H9 (cell line): Measurements from ENCODE around the gene FCAR. TPM values are rescaled to one million over a fixed set of nuclear protein-coding genes. Genes with fewer than 3 reads are reported as not detected.

Experiments used
- DNase-seq: peaks from one replicate; pipeline ENCODE4 v3.0.0-alpha.2; 2017
- H2AFZ ChIP-seq: one replicate; pipeline ENCODE4 v1.6.1; 2013; ENCODE audit warnings: mild to moderate bottlenecking, low read length, control low read depth, moderate library complexity
- H2AK5ac ChIP-seq: 2 replicates; pipeline ENCODE4 v1.6.1; 2013; ENCODE audit warnings: low read length, control low read depth, mixed read lengths; ENCODE audit not compliant: insufficient read length
- H2BK120ac ChIP-seq: one replicate; pipeline ENCODE4 v1.6.1; 2013; ENCODE audit warnings: low read depth, mild to moderate bottlenecking, low read length, control low read depth, inconsistent platforms; ENCODE audit not compliant: poor library complexity, severe bottlenecking
- H2BK12ac ChIP-seq: 2 replicates; pipeline ENCODE4 v1.6.1; 2013; ENCODE audit warnings: low read length, control low read depth, mixed read lengths, low read depth; ENCODE audit not compliant: insufficient read length
- H2BK15ac ChIP-seq: 2 replicates; pipeline ENCODE4 v1.6.1; 2013; ENCODE audit warnings: low read depth, low read length, control low read depth
- H2BK20ac ChIP-seq: one replicate; pipeline ENCODE4 v1.6.1; 2013; ENCODE audit warnings: low read depth, mild to moderate bottlenecking, low read length, control low read depth, inconsistent platforms; ENCODE audit not compliant: poor library complexity, severe bottlenecking
- H2BK5ac ChIP-seq: 2 replicates; pipeline ENCODE4 v1.6.1; 2013; ENCODE audit warnings: low read length, control low read depth, mixed read lengths; ENCODE audit not compliant: insufficient read length
- H3K14ac ChIP-seq: 2 replicates; pipeline ENCODE4 v1.6.1; 2013; ENCODE audit warnings: low read length, control low read depth; ENCODE audit not compliant: insufficient read depth
- H3K18ac ChIP-seq: 2 replicates; pipeline ENCODE4 v1.6.1; 2013; ENCODE audit warnings: low read depth, mild to moderate bottlenecking, mixed read lengths, low read length, control low read depth; ENCODE audit not compliant: insufficient read length
- H3K23ac ChIP-seq: 2 replicates; pipeline ENCODE4 v1.6.1; 2013; ENCODE audit warnings: low read length, control low read depth, mixed read lengths, low read depth; ENCODE audit not compliant: insufficient read length
- H3K23me2 ChIP-seq: 2 replicates; pipeline ENCODE4 v1.6.1; 2013; ENCODE audit warnings: low read depth, mild to moderate bottlenecking, mixed read lengths, low read length, control low read depth; ENCODE audit not compliant: insufficient read length, poor library complexity, severe bottlenecking
- H3K27ac ChIP-seq: 2 replicates; pipeline ENCODE4 v1.5.1; 2013; ENCODE audit warnings: low read length, control low read depth, mixed read lengths, low read depth; ENCODE audit not compliant: insufficient read length
- H3K27me3 ChIP-seq: 2 replicates; pipeline ENCODE4 v1.6.1; 2013; ENCODE audit warnings: low read length, control low read depth, inconsistent platforms; ENCODE audit not compliant: insufficient read depth
- H3K4ac ChIP-seq: 2 replicates; pipeline ENCODE4 v1.6.1; 2013; ENCODE audit warnings: low read depth, mild to moderate bottlenecking, control low read depth, inconsistent platforms, low read length, moderate library complexity
- H3K4me1 ChIP-seq: 2 replicates; pipeline ENCODE4 v1.6.1; 2013; ENCODE audit warnings: low read length, control low read depth, inconsistent platforms; ENCODE audit not compliant: insufficient read depth
- H3K4me2 ChIP-seq: 2 replicates; pipeline ENCODE4 v1.6.1; 2013; ENCODE audit warnings: low read length, control low read depth, mixed read lengths; ENCODE audit not compliant: insufficient read length, insufficient read depth
- H3K56ac ChIP-seq: 2 replicates; pipeline ENCODE4 v1.6.1; 2013; ENCODE audit warnings: low read depth, mild to moderate bottlenecking, mixed read lengths, low read length, control low read depth; ENCODE audit not compliant: insufficient read length
- H3K79me1 ChIP-seq: 2 replicates; pipeline ENCODE4 v1.6.1; 2013; ENCODE audit warnings: low read depth, mild to moderate bottlenecking, moderate library complexity, low read length, control low read depth, inconsistent platforms; ENCODE audit not compliant: insufficient read depth, poor library complexity, severe bottlenecking
- H3K79me2 ChIP-seq: 2 replicates; pipeline ENCODE4 v1.6.1; 2013; ENCODE audit warnings: low read length, control low read depth, inconsistent platforms; ENCODE audit not compliant: insufficient read depth
- H3K9ac ChIP-seq: 2 replicates; pipeline ENCODE4 v1.6.1; 2013; ENCODE audit warnings: low read length, control low read depth, mixed read lengths; ENCODE audit not compliant: insufficient read length; ENCODE audit errors: extremely low read depth
- H3K9me3 ChIP-seq: one replicate; pipeline ENCODE4 v1.6.1; 2013; ENCODE audit warnings: low read depth, low read length, inconsistent platforms; ENCODE audit not compliant: control insufficient read depth
- H3T11ph ChIP-seq: one replicate; pipeline ENCODE4 v1.6.1; 2013; ENCODE audit warnings: mild to moderate bottlenecking, low read length, control low read depth, inconsistent platforms
- H4K20me1 ChIP-seq: one replicate; pipeline ENCODE4 v1.6.1; 2013; ENCODE audit not compliant: control insufficient read depth, insufficient read length, insufficient read depth
- H4K5ac ChIP-seq: 2 replicates; pipeline ENCODE4 v1.6.1; 2013; ENCODE audit warnings: low read depth, mild to moderate bottlenecking, mixed read lengths, low read length, control low read depth; ENCODE audit not compliant: insufficient read length
- H4K8ac ChIP-seq: replicated peaks from 2 replicates; pipeline ENCODE4 v1.6.1; 2013; ENCODE audit warnings: low read length, control low read depth, mixed read lengths, low read depth; ENCODE audit not compliant: insufficient read length
- H4K91ac ChIP-seq: 2 replicates; pipeline ENCODE4 v1.6.1; 2013; ENCODE audit warnings: low read depth, mild to moderate bottlenecking, moderate library complexity, mixed read lengths, low read length, control low read depth; ENCODE audit not compliant: insufficient read length
- H3K27ac Mint-ChIP-seq, 3 experiments: 2 replicates in 2 of 3; 3 replicates in 1 of 3; pipeline ENCODE4 v1.8.0; 2020 to 2021; ENCODE audit warnings: mixed read lengths in 3 of 3, mild to moderate bottlenecking in 1 of 3, moderate library complexity in 1 of 3
- H3K27me3 Mint-ChIP-seq: 2 replicates; pipeline ENCODE4 v1.8.0; 2021; ENCODE audit warnings: low read depth, mild to moderate bottlenecking, moderate library complexity, mixed read lengths
- H3K36me3 Mint-ChIP-seq, 3 experiments: 2 replicates in 2 of 3; 3 replicates in 1 of 3; pipeline ENCODE4 v1.8.0; 2020 to 2021; ENCODE audit warnings: low read depth in 3 of 3, mixed read lengths in 3 of 3; ENCODE audit not compliant: insufficient read depth in 1 of 3
- H3K4me1 Mint-ChIP-seq, 2 experiments: 2 replicates each; pipeline ENCODE4 v1.8.0; 2020; ENCODE audit warnings: mixed read lengths in 2 of 2
- H3K4me3 Mint-ChIP-seq, 2 experiments: 2 replicates in 1 of 2; 3 replicates in 1 of 2; pipeline ENCODE4 v1.8.0; 2020 to 2021; ENCODE audit warnings: mild to moderate bottlenecking in 2 of 2, mixed read lengths in 2 of 2, moderate library complexity in 1 of 2
- H3K9me3 Mint-ChIP-seq, 2 experiments: 2 replicates in 1 of 2; 3 replicates in 1 of 2; pipeline ENCODE4 v1.8.0; 2020; ENCODE audit warnings: mild to moderate bottlenecking in 2 of 2, mixed read lengths in 2 of 2, moderate library complexity in 1 of 2
- CTCF ChIP-seq: fragments of 200-600 bp; sonication (generic); conservative IDR thresholded peaks from 3 replicates; pipeline ENCODE4 v1.8.0; 2021; ENCODE audit warnings: antibody characterized with exemption, mild to moderate bottlenecking
- WGBS: extraction: QIAGEN DNeasy Blood & Tissue Kit; methylation state at CpG from one replicate; pipeline ENCODE4 v1.1.7; 2013; ENCODE audit warnings: missing lambda C conversion rate, low lambda C conversion rate, mixed read lengths; ENCODE audit not compliant: insufficient read length; ENCODE audit errors: extremely low coverage; 5-methylcytosine and 5-hydroxymethylcytosine counted together
- total RNA-seq: library from RNA; stranded (reverse); gene quantifications from 2 replicates; pipeline ENCODE4 v1.2.1, GENCODE V29; 2021

FCAR gene
- total RNA-seq, 1 experiment from 2014 or later = not detected

DNA sequence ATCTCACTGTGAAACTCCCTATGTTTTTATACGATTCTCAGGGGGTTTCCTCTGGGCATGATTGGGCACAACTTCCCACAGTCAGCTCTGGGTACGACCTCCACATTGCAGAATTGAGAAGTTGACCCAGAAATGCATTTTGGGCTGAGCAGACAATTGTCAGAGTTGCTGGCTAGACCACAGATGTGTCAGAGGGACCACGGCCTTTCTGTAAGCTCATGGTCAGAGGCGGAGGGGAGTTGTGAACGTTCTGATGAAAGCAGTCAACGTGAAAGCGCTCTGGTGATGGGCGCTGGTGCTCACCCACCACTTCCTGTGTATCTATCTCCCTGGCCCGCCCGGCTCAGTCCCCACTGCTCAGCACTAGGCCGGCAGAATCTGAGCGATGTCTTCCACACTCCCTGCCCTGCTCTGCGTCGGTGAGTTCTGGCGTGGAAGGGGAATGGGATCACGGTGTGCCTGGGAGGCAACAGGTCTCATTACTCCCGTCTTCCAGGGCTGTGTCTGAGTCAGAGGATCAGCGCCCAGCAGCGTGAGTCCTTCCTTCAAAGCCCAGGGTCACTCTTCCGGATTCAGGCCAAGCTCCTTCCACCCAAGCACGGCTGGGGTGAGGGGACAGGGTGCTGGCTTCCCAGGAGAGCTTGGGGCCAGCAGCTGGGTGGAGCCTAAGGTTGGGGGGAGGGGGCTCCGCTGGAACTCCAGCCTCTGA lies 31.9 kb downstream of the FCAR start, which contains the start of gene NCR1:
TSS of gene NCR1 (plus strand) at position 346 of the 709 bp plus-strand sequence. CDS start at position 386, 40 bp downstream.
- Mint-ChIP-seq H3K27me3 (no peaks in the 10 kb centered on the region), H3K27ac (peak within 1 kb of the TSS in 2 of 3 experiments; percentile 48 to 70; a peak in 4 of 7 replicates), H3K4me1 (peaks cover 0 to 18% of the 10 kb centered on the region in 2 experiments; a peak in 2 of 4 replicates), H3K9me3 (peaks cover 4 to 83% of the 10 kb centered on the region in 2 experiments; a peak in 4 of 5 replicates), H3K36me3 (peaks cover 2 to 9% (median 6%) of the 10 kb centered on the region in 3 experiments; a peak in 4 of 7 replicates), H3K4me3 (no peak within 1 kb of the TSS)
- Histone ChIP-seq H4K91ac (no peak within 1 kb of the TSS), H3K79me2 (no peaks in the 10 kb centered on the region), H3K4me2 (no peak within 1 kb of the TSS), H2BK120ac (no peak within 1 kb of the TSS), H3K27ac (no peak within 1 kb of the TSS), H3K18ac (no peak within 1 kb of the TSS), H3K27me3 (no peaks in the 10 kb centered on the region), H3K9me3 (no peaks in the 10 kb centered on the region), H4K8ac (no peak within 1 kb of the TSS), H3K9ac (no peak within 1 kb of the TSS), H2AK5ac (no peak within 1 kb of the TSS), H4K5ac (no peak within 1 kb of the TSS), H2BK20ac (no peak within 1 kb of the TSS), H4K20me1 (no peaks in the 10 kb centered on the region), H2BK15ac (no peak within 1 kb of the TSS), H3K23me2 (no peaks in the 10 kb centered on the region), H3K14ac (peak within 1 kb of the TSS; percentile 71), H2BK12ac (no peak within 1 kb of the TSS), H2AFZ (no peak within 1 kb of the TSS), H3K4ac (no peak within 1 kb of the TSS), H2BK5ac (no peak within 1 kb of the TSS), H3K4me1 (peaks cover 4% of the 10 kb centered on the region), H3K79me1 (no peaks in the 10 kb centered on the region), H3K56ac (no peak within 1 kb of the TSS), H3K23ac (no peak within 1 kb of the TSS), H3T11ph (no peak within 1 kb of the TSS)
- TF ChIP-seq CTCF = no peak
- WGBS = no CpG with 5 or more reads among the region's 22 CpGs
- DNase-seq = peak; percentile 45
